Measurements from ENCODE around the gene GPR146.

Gene GPR146

DNA sequence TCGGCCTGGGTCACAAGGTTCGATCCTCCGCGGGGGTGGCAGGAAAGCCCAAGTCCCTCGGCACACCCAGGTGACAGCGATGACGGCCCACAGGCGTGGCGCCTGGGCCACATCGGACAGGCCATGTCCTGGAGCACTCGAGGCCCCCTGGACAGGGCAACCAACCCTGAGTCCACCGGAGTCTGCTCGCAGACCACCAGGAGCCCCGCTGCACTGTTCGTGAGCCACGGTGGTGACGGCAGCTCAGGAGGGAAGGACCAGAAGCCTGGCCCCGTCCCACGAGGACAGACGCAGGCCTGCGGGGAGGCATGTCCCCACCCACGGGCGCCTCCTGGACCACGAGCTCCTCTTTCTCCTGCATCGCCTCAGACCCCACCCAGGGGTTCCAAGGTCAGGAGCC, 22.4 kb upstream of the GPR146 start:
- in situ Hi-C loops (cut with MboI; ENCODE audit: low sequenced_read_pairs, unreplicated experiment): no loop called here
- TF ChIP-seq, protein P1, sequence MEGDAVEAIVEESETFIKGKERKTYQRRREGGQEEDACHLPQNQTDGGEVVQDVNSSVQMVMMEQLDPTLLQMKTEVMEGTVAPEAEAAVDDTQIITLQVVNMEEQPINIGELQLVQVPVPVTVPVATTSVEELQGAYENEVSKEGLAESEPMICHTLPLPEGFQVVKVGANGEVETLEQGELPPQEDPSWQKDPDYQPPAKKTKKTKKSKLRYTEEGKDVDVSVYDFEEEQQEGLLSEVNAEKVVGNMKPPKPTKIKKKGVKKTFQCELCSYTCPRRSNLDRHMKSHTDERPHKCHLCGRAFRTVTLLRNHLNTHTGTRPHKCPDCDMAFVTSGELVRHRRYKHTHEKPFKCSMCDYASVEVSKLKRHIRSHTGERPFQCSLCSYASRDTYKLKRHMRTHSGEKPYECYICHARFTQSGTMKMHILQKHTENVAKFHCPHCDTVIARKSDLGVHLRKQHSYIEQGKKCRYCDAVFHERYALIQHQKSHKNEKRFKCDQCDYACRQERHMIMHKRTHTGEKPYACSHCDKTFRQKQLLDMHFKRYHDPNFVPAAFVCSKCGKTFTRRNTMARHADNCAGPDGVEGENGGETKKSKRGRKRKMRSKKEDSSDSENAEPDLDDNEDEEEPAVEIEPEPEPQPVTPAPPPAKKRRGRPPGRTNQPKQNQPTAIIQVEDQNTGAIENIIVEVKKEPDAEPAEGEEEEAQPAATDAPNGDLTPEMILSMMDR (IDR thresholded peaks at IDR 0.05; ENCODE audit: borderline replicate concordance, control extremely low read depth, extremely low read depth, insufficient read depth, missing control alignments): no peak
- no peak for DNase-seq (ENCODE audit: low spot score)

DNA sequence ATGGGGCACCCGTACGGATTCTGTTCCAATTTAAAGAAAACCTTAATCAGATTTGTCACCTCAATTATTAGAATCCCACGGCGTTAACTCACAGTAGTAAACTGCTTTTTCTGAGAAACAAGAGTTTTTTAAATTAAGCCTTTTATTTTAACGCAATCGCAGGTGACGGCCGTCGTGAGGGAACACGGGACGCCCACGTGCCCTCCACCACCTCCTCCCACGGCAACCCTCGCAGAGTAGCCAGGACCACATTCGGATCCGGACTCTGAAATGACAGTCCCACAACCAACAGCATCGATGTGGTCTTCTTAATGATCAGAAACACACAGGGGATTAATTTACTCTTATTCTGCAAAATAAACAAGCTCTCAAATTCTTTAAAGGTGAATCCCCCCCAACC, 22.0 kb upstream of the GPR146 start:
- in situ Hi-C loops (cut with MboI; ENCODE audit: low sequenced_read_pairs, unreplicated experiment): no loop called here
- no peak for DNase-seq (ENCODE audit: low spot score)
- TF ChIP-seq, protein P1 (IDR thresholded peaks at IDR 0.05; ENCODE audit: borderline replicate concordance, control extremely low read depth, extremely low read depth, insufficient read depth, missing control alignments): no peak

DNA sequence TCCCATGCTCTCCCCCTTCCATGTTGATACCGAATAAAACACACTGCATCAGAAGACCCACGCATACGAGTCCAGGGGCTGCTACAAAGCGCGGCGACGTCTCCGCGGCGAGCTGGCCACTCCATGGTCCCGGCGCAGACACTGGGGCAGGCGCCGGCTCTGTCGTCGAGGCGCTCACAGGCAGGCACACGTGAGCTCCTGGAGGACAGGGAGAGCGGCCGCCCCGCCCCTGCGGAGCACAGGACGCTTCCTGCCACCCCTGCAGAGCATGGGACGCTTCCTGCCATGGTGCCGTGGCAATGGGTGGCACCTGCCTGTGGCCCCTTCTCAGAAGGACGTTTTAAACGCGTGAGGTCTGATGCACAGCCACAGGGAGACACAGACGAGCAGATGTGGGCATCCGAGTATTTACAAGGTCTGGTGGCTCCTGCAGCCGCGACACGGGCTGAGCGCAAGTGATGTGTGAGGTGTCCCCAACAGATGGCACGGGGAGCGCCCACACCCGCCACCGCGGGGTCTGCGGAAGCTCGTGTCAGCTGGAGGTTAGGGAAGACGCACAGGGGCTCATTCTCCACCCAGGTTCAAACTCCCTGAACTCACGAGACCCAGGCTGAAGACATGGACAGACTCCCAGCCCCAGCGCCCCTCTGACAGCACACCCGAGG, 21.4 kb upstream of the GPR146 start:
- no peak for DNase-seq (ENCODE audit: low spot score)
- in situ Hi-C loops (cut with MboI; ENCODE audit: low sequenced_read_pairs, unreplicated experiment): no loop called here
- TF ChIP-seq, protein P1 (IDR thresholded peaks at IDR 0.05; ENCODE audit: borderline replicate concordance, control extremely low read depth, extremely low read depth, insufficient read depth, missing control alignments): no peak

DNA sequence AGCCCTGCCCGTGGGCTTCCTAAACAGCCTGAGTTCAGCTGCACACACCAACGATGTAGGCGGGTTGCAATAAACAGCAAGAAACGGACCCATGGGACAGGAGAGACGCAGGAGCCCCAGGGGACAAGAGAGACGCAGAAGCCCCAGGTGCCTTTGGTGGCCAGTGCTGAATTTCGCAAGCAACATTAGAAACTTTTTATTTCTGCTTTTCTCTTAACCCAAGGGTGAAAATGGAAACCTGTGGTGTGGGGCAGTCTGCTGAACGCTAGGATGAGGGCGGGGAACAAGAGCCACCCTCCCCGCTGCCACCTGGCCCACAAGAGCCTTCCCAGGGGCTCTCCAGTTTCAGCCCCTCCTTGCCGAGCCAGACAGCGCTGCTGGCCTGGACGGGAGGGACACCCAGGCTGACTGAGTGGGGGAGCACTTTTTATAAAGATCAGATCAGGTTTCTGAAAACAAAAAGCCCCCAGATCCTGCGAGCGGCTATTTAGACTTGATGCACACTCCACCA, 20.0 kb upstream of the GPR146 start:
- in situ Hi-C loops (cut with MboI; ENCODE audit: low sequenced_read_pairs, unreplicated experiment): no loop called here
- TF ChIP-seq, protein P1 (IDR thresholded peaks at IDR 0.05; ENCODE audit: borderline replicate concordance, control extremely low read depth, extremely low read depth, insufficient read depth, missing control alignments): no peak
- peak; percentile 91 for DNase-seq (ENCODE audit: low spot score)

DNA sequence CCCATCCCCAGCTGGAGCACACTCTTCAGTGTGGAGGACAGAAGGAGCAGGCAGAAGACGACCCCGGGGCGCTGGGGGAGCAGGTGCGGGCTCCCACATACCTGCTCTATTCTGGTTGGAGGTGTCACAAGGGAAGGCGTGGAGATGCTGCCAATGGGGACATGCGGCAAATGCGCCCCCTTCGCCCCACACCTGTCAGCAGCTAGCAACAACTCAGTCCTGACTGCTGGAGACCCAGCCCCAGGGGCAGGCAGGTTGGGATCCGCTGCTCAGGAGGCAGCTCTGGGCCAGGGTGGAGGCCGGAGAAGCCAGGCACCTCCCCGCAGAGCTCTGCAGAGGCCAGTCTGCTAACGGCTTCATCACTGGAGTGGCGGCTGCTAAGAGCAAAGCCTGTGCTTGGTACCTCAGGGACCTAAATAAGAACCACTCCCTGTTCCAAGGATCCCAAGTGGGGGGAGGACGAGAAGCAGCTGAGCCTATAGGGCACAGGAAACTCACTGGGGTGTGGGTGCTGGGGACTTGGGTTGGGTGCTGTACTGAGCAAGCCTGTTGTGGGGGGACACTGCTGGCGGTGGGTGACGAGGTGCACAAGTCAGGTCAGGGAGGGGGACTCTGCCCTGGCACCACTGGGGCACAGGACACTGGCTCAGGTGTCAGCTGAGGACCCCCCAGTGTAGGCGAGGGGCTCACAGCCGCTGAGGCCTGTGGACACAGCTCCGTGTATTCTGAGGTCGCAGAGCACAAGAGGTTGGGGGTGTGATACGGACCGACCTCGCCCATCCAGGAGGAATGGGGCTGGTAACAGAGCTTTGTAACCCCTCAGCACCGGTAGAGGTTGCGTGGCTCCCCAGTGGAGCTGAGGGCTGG, 19.2 kb upstream of the GPR146 start:
- TF ChIP-seq, protein P1 (IDR thresholded peaks at IDR 0.05; ENCODE audit: borderline replicate concordance, control extremely low read depth, extremely low read depth, insufficient read depth, missing control alignments): no peak
- no peak for DNase-seq (ENCODE audit: low spot score)
- in situ Hi-C loops (cut with MboI; ENCODE audit: low sequenced_read_pairs, unreplicated experiment): no loop called here

DNA sequence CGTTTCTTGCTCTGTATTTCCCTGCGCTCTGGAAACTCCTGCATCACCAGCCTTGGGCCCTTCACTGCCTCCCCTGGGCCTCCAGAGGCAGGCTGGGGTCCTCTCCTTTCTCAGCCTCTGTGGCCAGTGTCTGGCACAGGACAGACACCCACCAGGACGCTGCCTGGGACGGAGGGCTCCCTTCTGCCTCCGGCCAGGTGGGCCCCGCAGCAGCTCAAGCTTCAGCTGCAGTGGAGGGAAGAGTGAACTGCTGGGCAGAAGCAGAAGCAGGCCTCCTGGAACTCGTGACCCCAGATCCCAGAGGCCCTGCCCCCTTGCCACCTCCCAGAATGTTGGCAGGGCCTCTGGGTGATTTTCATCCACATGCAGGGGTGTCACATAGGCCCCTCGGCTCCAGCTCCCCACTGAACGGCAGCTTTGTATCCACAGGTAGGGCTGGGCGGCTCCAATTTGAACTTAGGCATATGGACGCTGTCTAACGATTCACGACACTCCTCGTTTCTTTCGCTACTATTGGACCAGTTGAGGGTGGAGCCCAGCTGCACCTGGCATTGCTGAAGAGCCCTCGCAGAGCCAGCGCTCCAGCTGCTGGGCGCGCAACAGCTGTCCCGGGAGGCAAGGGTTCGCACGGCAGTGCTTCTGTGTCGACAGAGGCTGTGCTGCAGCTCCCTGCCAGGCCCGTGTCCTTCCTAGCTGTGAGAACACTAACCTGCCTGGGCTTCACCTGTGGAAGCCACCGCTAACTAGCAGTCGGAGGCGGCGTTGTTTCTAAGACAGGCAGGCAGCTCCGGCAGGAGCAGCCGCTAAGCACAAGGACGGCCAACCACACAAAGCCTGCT, 18.4 kb upstream of the GPR146 start:
- TF ChIP-seq, protein P1 (IDR thresholded peaks at IDR 0.05; ENCODE audit: borderline replicate concordance, control extremely low read depth, extremely low read depth, insufficient read depth, missing control alignments): no peak
- DNase-seq (ENCODE audit: low spot score): no peak
- in situ Hi-C loops (cut with MboI; ENCODE audit: low sequenced_read_pairs, unreplicated experiment): no loop called here

All from GM13976 (cell line).